ENCODE results near the gene ALKBH3.

The ALKBH3 gene

GRCh38 chr11:43927925-43928707 lies 47.5 kb downstream of the ALKBH3 start:
- no peak for TF ChIP-seq CTCF (conservative IDR thresholded peaks at IDR 0.05)
- no peak overlapping the region for H3K27ac ChIP-seq

GRCh38 chr11:43928721-43929120 lies 48.1 kb downstream of the ALKBH3 start:
- TF ChIP-seq CTCF (conservative IDR thresholded peaks at IDR 0.05): no peak
- H3K27ac ChIP-seq: no peak overlapping the region

- TF ChIP-seq CTCF (conservative IDR thresholded peaks at IDR 0.05): no peak
- H3K27ac ChIP-seq: no peak overlapping the region
Observed at GRCh38 chr11:43930868-43931716, 50.5 kb downstream of the ALKBH3 start.

- no peak for TF ChIP-seq CTCF (conservative IDR thresholded peaks at IDR 0.05)
- no peak overlapping the region for H3K27ac ChIP-seq
Observed at GRCh38 chr11:43931717-43932039, 51.0 kb downstream of the ALKBH3 start.

GRCh38 chr11:43933226-43933607 lies 52.6 kb downstream of the ALKBH3 start:
- no peak overlapping the region for H3K27ac ChIP-seq
- no peak for TF ChIP-seq CTCF (conservative IDR thresholded peaks at IDR 0.05)

DNA sequence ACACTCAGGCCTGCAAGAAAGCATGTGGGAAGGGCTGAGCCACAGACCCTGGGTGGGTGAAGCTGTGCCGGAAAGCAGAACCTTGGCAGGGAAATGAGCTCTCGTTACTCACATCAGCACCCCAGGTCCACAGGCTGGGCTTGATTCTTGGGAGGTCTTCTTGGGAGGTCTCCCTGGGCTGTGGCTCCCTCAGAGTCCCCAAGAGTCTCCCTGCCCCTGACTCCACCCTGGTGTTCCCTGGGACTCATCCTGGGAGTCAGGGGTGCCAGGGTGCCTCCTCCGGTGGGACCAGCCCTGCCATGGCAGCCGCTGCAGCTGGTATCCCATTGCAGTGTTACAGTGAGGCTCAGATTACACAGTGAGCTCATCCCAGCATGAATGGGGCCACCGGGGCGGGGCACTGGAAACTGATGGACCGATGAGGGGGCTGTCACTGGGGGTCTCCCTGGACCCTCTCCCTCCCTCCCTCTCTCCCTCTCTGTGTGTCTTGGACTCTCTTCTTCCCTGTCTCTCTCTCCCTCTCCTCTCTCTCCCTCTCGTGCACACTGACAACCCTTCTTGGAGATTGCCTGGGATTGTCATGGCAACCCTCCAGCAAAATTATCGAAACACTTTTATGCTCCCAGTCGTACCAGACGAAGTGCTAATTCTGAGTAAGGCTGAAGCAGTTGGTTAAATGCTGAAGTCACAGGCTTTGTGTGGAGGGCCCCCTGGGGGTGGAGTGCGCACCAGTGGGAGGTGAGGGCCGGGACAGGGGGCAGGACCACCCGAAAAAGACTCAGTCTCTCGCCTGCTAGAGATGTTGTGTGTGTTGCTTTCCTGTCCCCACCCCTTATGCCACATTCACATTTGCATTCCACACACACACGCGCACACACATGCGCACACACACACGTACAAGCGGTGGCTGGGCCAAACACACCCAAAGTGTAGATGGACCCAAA lies 53.2 kb downstream of the ALKBH3 start:
- H3K27ac ChIP-seq: no peak overlapping the region
- no peak for TF ChIP-seq CTCF (conservative IDR thresholded peaks at IDR 0.05)

All from VCaP (cell line).